Measurements from ENCODE around the gene GRIA4.

DNA sequence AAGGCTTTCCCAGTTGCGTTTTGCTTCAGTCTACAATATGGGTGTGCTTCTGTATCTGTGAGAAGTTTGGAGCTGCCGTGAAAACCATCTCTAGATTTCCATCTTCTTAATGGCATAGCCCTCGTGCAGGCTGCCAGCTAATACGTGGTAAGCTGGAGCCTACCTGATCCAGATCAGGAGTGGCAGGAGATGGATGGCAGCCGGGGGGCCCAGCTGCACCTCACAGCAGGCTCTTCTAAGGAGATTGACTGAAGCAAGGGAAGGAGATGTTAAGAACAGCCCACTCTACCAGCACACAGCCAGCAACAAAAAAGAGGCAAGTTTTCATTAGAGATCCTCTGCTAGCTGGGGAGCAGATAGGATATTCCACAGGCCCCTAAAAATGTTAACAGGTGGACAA is 296.6 kb downstream of the GRIA4 start:
- TF ChIP-seq, protein P1, sequence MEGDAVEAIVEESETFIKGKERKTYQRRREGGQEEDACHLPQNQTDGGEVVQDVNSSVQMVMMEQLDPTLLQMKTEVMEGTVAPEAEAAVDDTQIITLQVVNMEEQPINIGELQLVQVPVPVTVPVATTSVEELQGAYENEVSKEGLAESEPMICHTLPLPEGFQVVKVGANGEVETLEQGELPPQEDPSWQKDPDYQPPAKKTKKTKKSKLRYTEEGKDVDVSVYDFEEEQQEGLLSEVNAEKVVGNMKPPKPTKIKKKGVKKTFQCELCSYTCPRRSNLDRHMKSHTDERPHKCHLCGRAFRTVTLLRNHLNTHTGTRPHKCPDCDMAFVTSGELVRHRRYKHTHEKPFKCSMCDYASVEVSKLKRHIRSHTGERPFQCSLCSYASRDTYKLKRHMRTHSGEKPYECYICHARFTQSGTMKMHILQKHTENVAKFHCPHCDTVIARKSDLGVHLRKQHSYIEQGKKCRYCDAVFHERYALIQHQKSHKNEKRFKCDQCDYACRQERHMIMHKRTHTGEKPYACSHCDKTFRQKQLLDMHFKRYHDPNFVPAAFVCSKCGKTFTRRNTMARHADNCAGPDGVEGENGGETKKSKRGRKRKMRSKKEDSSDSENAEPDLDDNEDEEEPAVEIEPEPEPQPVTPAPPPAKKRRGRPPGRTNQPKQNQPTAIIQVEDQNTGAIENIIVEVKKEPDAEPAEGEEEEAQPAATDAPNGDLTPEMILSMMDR (conservative IDR thresholded peaks at IDR 0.05; ENCODE audit: low read depth, low read length) = no peak
- TF ChIP-seq EZH2 (IDR thresholded peaks at IDR 0.05; ENCODE audit: borderline replicate concordance, low read depth, low read length, poor library complexity, severe bottlenecking) = no peak

Measured in A673 (cell line).